Ovary (tissue), 3 donors: ENCODE data around the gene MGA.

Source experiments
- EP300 ChIP-seq: sonication (generic); formaldehyde crosslinking; IDR thresholded peaks from one replicate; pipeline ENCODE4 v1.6.1; 2017; ENCODE audit warnings: antibody characterized with exemption
- POLR2A ChIP-seq: fragments of 450-650 bp; IDR thresholded peaks from one replicate; pipeline ENCODE4 v1.6.1; 2017; ENCODE audit warnings: antibody characterized with exemption, mild to moderate bottlenecking, moderate library complexity
- TF ChIP-seq, protein P1 (sequence below), 3 donors: fragments of 450-650 bp in 2 of 3; fragments of 200-600 bp in 1 of 3; IDR thresholded peaks; one replicate each; pipeline versions ENCODE4 v1.5.1 to v1.8.0; 2016 to 2022; ENCODE audit warnings: antibody characterized with exemption in 3 of 3, mild to moderate bottlenecking in 1 of 3
- donor health status: DM: no; HTN: no; CAD: no.

GRCh38 chr15:41799488-41799805 is 139.2 kb downstream of the MGA start:
- TF ChIP-seq, protein P1, sequence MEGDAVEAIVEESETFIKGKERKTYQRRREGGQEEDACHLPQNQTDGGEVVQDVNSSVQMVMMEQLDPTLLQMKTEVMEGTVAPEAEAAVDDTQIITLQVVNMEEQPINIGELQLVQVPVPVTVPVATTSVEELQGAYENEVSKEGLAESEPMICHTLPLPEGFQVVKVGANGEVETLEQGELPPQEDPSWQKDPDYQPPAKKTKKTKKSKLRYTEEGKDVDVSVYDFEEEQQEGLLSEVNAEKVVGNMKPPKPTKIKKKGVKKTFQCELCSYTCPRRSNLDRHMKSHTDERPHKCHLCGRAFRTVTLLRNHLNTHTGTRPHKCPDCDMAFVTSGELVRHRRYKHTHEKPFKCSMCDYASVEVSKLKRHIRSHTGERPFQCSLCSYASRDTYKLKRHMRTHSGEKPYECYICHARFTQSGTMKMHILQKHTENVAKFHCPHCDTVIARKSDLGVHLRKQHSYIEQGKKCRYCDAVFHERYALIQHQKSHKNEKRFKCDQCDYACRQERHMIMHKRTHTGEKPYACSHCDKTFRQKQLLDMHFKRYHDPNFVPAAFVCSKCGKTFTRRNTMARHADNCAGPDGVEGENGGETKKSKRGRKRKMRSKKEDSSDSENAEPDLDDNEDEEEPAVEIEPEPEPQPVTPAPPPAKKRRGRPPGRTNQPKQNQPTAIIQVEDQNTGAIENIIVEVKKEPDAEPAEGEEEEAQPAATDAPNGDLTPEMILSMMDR (IDR thresholded peaks at IDR 0.05) = no peak
- TF ChIP-seq EP300 (no peak), POLR2A (no peak)
